Keratinocyte (primary cell): ENCODE results near the gene SRR. TPM values are rescaled to one million over a fixed set of nuclear protein-coding genes. Genes with fewer than 3 reads are reported as not detected.

ENCODE experiments used
- DNase-seq: peaks from one replicate; pipeline ENCODE4 v3.0.0-alpha.2; 2011; ENCODE audit warnings: low read depth, missing footprints, low spot score
- FAIRE-seq: peaks from 2 replicates; lab custom pipeline; 2011; peaks lifted over from hg19 to GRCh38; lab: Jason Lieb, UNC
- H2AFZ ChIP-seq: 2 replicates; pipeline ENCODE4 v1.6.0; 2012; ENCODE audit warnings: low read length, control low read depth, inconsistent platforms; ENCODE audit not compliant: control insufficient read depth
- H3K27ac ChIP-seq: 2 replicates; pipeline ENCODE4 v1.5.1; 2011; ENCODE audit warnings: low read length; ENCODE audit not compliant: control insufficient read depth, insufficient read depth
- H3K27me3 ChIP-seq: 3 replicates; pipeline ENCODE4 v1.6.0; 2011; ENCODE audit warnings: low read length; ENCODE audit not compliant: control insufficient read depth, insufficient read depth; ENCODE audit errors: extremely low read depth
- H3K36me3 ChIP-seq, 2 experiments: 2 replicates in 1 of 2; 3 replicates in 1 of 2; pipeline ENCODE4 v1.5.1; 2011; ENCODE audit warnings: low read length in 2 of 2, mild to moderate bottlenecking in 1 of 2; ENCODE audit not compliant: control insufficient read depth in 2 of 2, insufficient read depth in 2 of 2; ENCODE audit errors: extremely low read depth in 1 of 2
- H3K4me1 ChIP-seq: 3 replicates; pipeline ENCODE4 v1.5.1; 2011; ENCODE audit warnings: low read length; ENCODE audit not compliant: control insufficient read depth, insufficient read depth; ENCODE audit errors: extremely low read depth
- H3K4me2 ChIP-seq: 3 replicates; pipeline ENCODE4 v1.6.0; 2011; ENCODE audit warnings: low read depth, low read length; ENCODE audit not compliant: control insufficient read depth, insufficient read depth; ENCODE audit errors: extremely low read depth
- H3K4me3 ChIP-seq, 3 experiments: fragments of 200-600 bp in 1 of 3; sonication (generic) in 1 of 3; 2 replicates in 2 of 3; 3 replicates in 1 of 3; pipeline ENCODE4 v1.5.1; 2011 to 2016; ENCODE audit warnings: low read length in 3 of 3, mild to moderate bottlenecking in 3 of 3, control low read depth in 2 of 3, inconsistent platforms in 1 of 3, low read depth in 1 of 3, mixed read lengths in 1 of 3, mixed run types in 1 of 3, moderate library complexity in 1 of 3; ENCODE audit not compliant: control insufficient read depth in 2 of 3, insufficient read depth in 2 of 3; ENCODE audit errors: extremely low read depth in 1 of 3
- H3K79me2 ChIP-seq: 2 replicates; pipeline ENCODE4 v1.6.0; 2012; ENCODE audit warnings: low read length; ENCODE audit not compliant: control insufficient read depth, insufficient read depth
- H3K9ac ChIP-seq: 3 replicates; pipeline ENCODE4 v1.6.0; 2011; ENCODE audit warnings: low read length; ENCODE audit not compliant: control insufficient read depth, insufficient read depth; ENCODE audit errors: extremely low read depth
- H3K9me1 ChIP-seq: 3 replicates; pipeline ENCODE4 v1.6.0; 2011; ENCODE audit warnings: low read length; ENCODE audit not compliant: control insufficient read depth, insufficient read depth; ENCODE audit errors: extremely low read depth
- H3K9me3 ChIP-seq: 2 replicates; pipeline ENCODE4 v1.5.1; 2012; ENCODE audit warnings: low read depth, low read length; ENCODE audit not compliant: control insufficient read depth
- H4K20me1 ChIP-seq: 3 replicates; pipeline ENCODE4 v1.6.0; 2011; ENCODE audit warnings: low read length; ENCODE audit not compliant: control insufficient read depth, insufficient read depth; ENCODE audit errors: extremely low read depth
- EZH2 ChIP-seq: IDR thresholded peaks from one replicate; pipeline ENCODE4 v1.6.1; 2012; ENCODE audit warnings: inconsistent platforms, mild to moderate bottlenecking, low read length, moderate library complexity
- dilution Hi-C: fragments of 300-500 bp; cut with MboI; formaldehyde crosslinking; loops from one replicate; pipeline ENCODE4 v1.7.0; 2020; ENCODE audit warnings: low sequenced_read_pairs; ENCODE audit not compliant: extremely low pct_ligation_motif_present
- polyA plus RNA-seq, 5 experiments: library from polyadenylated mRNA; depleted of rRNA in 3 of 5; stranded (reverse) in 3 of 5; stranded (forward) in 1 of 5; unstranded in 1 of 5; fragments of >200 nt; gene quantifications; 1 replicate in 1 of 5; 2 replicates in 3 of 5; 3 replicates in 1 of 5; pipeline versions ENCODE4 v1.2.1 to v1.2.3, GENCODE V29; 2011 to 2012; ENCODE audit warnings: missing spikeins in 2 of 5, low read depth in 1 of 5, low replicate concordance in 1 of 5
- TF ChIP-seq, protein P1 (sequence below), 3 experiments: IDR thresholded peaks in 1 of 3; conservative IDR thresholded peaks in 1 of 3; optimal IDR thresholded peaks in 1 of 3; 2 replicates in 2 of 3; 3 replicates in 1 of 3; pipeline versions ENCODE3 to v1.5.1; 2011; ENCODE audit warnings: low read length in 3 of 3, mild to moderate bottlenecking in 3 of 3, moderate library complexity in 2 of 3, control low read depth in 1 of 3, inconsistent platforms in 1 of 3; ENCODE audit not compliant: insufficient read depth in 2 of 3; ENCODE audit errors: extremely low read depth in 1 of 3

Gene SRR
- polyA plus RNA-seq, 1 donor (not counting 4 experiments of a cell fraction or from before 2014, with no cell fraction given), result 17.7 TPM

GRCh38 chr17:2259769-2260536, 43.8 kb upstream of the SRR start:
- Histone ChIP-seq H3K4me1 (peaks cover 30% of the 10 kb centered on the region), H3K4me3 (no peak overlapping the region), H2AFZ (no peak overlapping the region), H3K4me2 (no peak overlapping the region), H3K27me3 (no peaks in the 10 kb centered on the region), H3K9me3 (no peaks in the 10 kb centered on the region), H3K27ac (no peak overlapping the region), H3K79me2 (peaks cover 3% of the 10 kb centered on the region), H3K9ac (no peak overlapping the region), H4K20me1 (no peaks in the 10 kb centered on the region), H3K36me3 (peaks cover 2 to 8% of the 10 kb centered on the region in 2 experiments), H3K9me1 (peaks cover 2% of the 10 kb centered on the region)
- dilution Hi-C loops, result no loop called here
- TF ChIP-seq, protein P1, sequence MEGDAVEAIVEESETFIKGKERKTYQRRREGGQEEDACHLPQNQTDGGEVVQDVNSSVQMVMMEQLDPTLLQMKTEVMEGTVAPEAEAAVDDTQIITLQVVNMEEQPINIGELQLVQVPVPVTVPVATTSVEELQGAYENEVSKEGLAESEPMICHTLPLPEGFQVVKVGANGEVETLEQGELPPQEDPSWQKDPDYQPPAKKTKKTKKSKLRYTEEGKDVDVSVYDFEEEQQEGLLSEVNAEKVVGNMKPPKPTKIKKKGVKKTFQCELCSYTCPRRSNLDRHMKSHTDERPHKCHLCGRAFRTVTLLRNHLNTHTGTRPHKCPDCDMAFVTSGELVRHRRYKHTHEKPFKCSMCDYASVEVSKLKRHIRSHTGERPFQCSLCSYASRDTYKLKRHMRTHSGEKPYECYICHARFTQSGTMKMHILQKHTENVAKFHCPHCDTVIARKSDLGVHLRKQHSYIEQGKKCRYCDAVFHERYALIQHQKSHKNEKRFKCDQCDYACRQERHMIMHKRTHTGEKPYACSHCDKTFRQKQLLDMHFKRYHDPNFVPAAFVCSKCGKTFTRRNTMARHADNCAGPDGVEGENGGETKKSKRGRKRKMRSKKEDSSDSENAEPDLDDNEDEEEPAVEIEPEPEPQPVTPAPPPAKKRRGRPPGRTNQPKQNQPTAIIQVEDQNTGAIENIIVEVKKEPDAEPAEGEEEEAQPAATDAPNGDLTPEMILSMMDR (optimal IDR thresholded peaks at IDR 0.05 in 1 of 3, IDR thresholded peaks at IDR 0.05 in 1 of 3, conservative IDR thresholded peaks at IDR 0.05 in 1 of 3; ENCODE audit: extremely low read depth in 1 of 3, insufficient read depth in 2 of 3, low read length in 3 of 3), result no peak
- TF ChIP-seq EZH2, result no peak
- DNase-seq (no peak), FAIRE-seq (no peak)

- DNase-seq, result no peak
- peaks cover 30% of the 10 kb centered on the region for H3K4me1 ChIP-seq
- TF ChIP-seq, protein P1 (optimal IDR thresholded peaks at IDR 0.05 in 1 of 3, IDR thresholded peaks at IDR 0.05 in 1 of 3, conservative IDR thresholded peaks at IDR 0.05 in 1 of 3; ENCODE audit: extremely low read depth in 1 of 3, insufficient read depth in 2 of 3, low read length in 3 of 3), result no peak
- TF ChIP-seq EZH2, result no peak
Measured at GRCh38 chr17:2262135-2262587, 41.6 kb upstream of the SRR start.

More at GRCh38 chr17:2262135-2262587, 41.6 kb upstream of the SRR start:
- no peak overlapping the region for H3K9ac ChIP-seq
- FAIRE-seq, result peak; percentile 88
- H4K20me1 ChIP-seq, result no peaks in the 10 kb centered on the region
- dilution Hi-C loops, result no loop called here
- peak overlapping the region; percentile 34 for H3K27ac ChIP-seq
- peaks cover 3% of the 10 kb centered on the region for H3K79me2 ChIP-seq
- peaks cover 2 to 11% of the 10 kb centered on the region in 2 experiments for H3K36me3 ChIP-seq
- peaks cover 2% of the 10 kb centered on the region for H3K9me1 ChIP-seq
- H3K27me3 ChIP-seq, result no peaks in the 10 kb centered on the region
- no peaks in the 10 kb centered on the region for H3K9me3 ChIP-seq
- H3K4me2 ChIP-seq, result peak overlapping the region; percentile 37
- H3K4me3 ChIP-seq, result no peak overlapping the region
- no peak overlapping the region for H2AFZ ChIP-seq
